GM19397 (cell line): ENCODE measurements around the gene IGF1R.

ENCODE experiments used
- ATAC-seq: cut with Tn5 transposase; IDR thresholded peaks from one replicate; pipeline ENCODE4 v1.9.1; 2021; ENCODE audit warnings: mild to moderate bottlenecking, moderate library complexity; ENCODE audit not compliant: unreplicated experiment

Gene IGF1R

GRCh38 chr15:98817745-98818144 lies 169.4 kb downstream of the IGF1R start:
- ATAC-seq, result no peak

DNA sequence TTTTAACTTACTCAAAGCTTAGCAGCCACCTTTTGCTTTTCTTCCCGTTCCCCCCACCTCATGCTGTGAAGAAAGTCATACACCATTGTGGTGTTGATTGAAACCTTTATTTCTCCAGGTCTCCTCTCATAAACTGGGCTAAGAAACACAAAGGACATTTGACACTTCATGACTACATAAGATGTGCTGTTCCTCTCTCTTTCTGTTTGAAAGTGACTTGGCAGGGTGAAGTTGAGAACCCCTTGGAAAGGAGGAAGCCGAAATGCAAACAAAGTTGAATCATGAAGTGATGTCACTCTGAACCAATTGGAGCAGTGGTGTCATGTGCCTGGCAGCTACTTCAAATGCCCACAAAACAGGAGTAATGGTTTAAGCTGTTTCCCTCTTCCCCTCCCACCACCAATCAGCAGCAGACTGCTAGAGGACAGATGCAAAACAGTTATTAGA lies 174.7 kb downstream of the IGF1R start:
- no peak for ATAC-seq

DNA sequence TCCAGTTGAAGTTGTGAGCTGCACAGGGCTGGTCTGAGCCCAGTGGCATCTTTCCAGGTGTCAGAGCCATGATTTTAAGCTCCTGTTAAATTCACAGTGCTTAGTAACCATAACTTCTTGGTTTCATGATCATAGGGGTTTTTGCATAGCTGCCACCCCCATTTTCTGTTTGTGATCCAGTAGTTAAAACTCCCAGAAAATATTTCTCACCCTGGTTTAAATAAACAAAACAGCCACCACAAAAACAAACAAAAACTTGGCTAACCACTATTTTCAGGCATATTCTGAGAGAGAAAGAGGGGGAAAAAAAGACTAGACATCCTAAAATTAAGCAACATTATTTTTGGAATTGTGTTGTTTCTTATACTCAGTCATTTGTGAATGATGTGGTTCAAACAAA lies 175.3 kb downstream of the IGF1R start:
- ATAC-seq, result no peak

DNA sequence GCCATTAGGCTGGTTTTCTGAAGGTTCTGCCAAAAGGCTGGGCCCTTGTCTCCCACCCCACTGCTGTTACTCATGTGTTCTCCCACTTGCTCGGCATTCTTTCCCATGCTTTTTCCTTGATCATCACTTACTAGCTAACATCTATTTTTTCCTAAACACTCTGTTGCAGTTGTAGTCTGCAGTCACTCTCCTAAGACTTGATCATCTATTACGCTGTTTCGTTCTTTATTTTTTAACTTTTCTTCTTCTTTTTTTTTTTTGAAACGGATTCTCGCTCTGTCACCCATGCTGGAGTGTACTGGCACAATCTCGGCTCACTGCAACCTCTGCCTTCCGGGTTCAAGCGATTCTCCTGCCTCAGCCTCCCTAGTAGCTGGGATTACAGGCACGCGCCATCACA lies 176.3 kb downstream of the IGF1R start:
- no peak for ATAC-seq

DNA sequence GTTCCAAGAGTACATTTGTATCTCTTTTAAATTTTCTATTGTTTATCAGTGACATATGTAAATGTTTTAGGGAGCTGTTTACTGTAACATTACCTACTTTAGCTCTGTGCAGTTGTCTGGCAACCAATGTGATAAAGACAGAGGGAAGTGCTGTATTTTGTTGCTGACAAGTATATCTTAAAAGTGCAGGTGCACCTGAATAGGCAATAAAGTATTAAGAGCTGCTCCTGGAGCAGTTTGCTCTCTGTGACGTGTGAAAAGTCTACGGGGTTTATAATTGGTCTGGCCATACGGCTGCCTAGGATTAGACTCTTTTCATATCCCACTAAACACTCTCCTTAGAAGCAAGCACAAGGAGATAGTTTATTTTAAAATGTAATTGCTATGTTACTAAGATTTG lies 178.3 kb downstream of the IGF1R start:
- ATAC-seq, result no peak

DNA sequence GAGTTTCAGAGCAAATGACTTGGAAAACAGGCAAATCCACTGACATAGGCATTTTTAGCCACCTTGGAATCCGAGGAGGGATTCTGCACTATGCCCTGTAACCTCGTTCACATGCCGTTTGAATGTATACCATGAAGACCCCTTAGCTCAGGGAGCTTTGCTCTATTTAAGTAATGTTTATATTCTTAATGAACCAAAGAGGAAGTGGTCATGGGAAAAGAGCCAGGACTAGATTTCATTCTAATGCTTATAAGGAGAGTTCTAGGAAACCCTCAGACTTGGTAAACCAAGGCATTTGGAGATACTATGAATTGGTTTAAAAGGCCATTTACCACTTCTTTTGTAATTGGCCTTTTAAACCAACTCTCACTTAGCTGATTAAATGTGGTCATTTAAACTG lies 178.9 kb downstream of the IGF1R start:
- ATAC-seq, result no peak

GRCh38 chr15:98830034-98830634 lies 181.8 kb downstream of the IGF1R start:
- no peak for ATAC-seq

- no peak for ATAC-seq
Observed at GRCh38 chr15:98834976-98835375, 186.6 kb downstream of the IGF1R start.

- ATAC-seq, result no peak
Observed at GRCh38 chr15:98835876-98836275, 187.5 kb downstream of the IGF1R start.

DNA sequence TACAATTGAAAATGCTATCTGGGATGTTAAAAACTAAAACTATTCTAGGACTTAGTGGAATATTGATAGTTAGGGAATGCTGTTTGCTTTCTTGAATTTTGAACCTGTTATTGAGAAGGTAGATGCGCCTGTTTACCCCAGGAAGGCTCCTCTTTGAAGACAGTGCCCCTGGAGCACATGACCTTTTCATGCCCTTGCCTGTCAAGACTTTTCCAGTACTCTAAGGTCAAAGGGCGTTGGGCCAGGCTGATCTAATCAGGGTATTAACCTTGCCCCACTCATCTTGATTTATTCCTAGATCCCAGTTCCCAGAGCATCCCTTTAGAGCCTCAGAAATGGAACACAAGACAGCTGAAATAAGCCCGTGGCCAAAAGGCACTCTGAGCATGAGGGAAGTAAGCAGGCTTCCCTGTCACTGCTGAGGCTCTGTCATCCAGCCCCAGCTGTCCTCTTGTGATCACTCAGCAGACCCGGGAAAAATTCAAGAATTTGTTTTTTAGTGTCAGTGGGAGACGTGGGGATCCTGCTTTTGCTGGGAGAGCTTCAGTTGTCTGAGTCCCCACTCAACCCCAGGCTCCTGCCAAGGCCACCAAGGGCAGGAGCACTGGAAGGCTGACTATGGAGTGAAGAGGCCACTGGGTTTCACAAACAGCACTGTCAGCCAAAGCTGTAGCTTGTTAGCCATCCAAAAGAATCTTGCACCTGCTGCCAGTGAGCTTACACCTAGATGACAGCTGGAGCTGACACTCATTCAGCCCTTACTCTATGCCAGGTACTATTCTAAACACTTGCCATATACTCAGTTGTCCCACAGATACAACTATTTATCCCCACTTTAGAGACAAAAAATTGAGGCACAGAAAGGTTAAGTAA lies 190.3 kb downstream of the IGF1R start:
- no peak for ATAC-seq

DNA sequence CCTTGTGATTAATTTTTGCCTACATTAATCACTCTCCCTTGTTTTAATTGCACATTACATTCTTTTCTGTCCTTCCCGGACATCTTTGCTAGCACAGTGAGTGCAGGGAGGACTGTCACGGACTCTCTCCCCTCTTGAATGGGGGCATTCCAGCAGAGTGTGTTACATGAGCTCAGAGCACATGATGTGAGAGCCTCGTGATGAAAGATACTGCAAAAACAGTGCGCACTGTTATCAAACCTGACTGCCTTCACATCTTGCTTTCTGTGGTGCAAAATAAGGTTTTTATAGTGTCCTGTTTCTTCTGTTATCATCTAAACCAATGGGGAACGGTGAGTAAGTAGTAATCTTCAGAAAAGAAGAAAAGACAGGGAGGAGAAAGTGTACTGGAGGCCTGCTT lies 191.7 kb downstream of the IGF1R start:
- ATAC-seq, result no peak

DNA sequence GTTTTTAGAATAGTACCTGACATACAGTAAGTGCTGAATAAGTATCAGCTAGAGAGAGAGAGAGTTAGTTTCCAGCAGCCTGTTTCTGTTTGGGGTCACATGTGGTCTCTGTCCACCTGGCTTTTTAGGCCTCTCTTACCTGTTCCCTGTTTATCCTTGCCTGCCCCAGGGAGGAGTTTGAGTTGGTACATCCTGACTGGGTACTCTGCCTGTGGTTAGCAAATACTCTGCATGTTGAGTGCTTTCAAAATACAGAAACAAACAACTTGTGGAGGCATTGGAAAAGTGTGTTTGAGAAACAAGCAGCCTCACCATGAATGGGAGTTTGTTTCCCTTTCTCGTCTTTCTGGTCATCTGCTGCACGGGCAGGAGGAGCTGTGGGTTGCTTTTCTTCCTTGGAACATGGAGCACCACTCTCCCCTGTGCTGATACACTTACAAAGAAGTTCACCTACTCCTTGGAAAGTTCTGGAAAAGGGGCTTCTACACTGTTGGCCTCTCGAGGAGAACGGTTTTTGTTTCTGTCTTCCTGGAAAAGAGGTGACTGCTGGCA lies 193.2 kb downstream of the IGF1R start:
- ATAC-seq, result no peak

DNA sequence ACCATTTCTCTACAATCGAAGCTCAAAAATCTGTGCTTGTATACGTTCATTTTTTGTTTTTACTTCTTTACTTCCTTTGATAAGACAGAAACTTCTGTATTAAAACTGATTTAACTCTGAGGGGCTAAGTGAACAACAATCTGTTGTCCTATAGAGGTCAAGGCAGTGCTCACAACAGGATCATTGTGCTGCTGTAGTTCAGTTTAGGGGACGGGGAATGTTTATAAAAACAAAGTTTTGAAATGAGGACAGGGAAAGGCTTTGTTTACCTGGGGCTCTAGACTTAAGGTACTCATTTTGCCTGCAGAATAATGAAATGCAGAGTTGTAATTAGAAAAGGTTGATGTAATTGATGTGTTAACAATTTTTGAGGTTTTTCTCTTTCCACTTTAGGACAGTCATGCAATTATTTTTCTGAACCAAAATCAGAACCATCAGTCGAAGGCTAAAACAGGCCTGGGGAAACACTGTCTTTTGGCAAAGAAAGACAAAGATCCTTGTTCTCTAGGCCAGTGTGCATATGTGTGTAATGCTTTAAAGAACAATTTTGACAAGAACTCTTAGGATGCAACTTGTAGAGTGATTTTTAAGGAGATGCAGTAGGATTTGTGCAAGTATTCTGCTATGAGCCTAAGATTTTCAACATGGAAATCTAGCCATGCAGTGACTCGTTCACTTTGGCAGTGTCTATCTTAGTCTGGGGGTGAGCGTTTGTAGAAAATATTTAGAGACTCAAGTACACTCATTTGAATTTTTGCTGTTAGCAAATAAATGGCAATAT lies 194.0 kb downstream of the IGF1R start:
- no peak for ATAC-seq

DNA sequence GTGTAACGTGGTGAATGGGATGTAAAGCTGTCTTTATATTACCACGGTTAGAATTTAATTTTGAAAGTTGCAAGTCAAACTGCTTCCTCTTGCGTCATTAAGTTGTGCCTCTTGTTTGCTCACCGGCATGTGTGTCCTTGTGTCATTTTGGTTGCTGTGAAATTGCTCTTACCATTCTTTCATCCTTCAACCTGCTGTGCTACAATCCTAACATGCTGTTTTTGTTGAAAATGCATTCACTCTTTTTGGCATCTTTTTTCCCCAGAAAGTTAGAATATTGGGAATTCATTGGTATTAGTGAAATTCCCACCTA lies 194.6 kb downstream of the IGF1R start:
- no peak for ATAC-seq

GRCh38 chr15:98843844-98844243 lies 195.5 kb downstream of the IGF1R start:
- no peak for ATAC-seq

- ATAC-seq, result no peak
Observed at GRCh38 chr15:98844261-98844660, 195.9 kb downstream of the IGF1R start.

- no peak for ATAC-seq
Observed at GRCh38 chr15:98845138-98845884, 197.0 kb downstream of the IGF1R start.

- ATAC-seq, result peak; percentile 31
Observed at GRCh38 chr15:98850961-98851572, 202.7 kb downstream of the IGF1R start.

GRCh38 chr15:98853161-98853560 lies 204.8 kb downstream of the IGF1R start:
- peak; percentile 33 for ATAC-seq

DNA sequence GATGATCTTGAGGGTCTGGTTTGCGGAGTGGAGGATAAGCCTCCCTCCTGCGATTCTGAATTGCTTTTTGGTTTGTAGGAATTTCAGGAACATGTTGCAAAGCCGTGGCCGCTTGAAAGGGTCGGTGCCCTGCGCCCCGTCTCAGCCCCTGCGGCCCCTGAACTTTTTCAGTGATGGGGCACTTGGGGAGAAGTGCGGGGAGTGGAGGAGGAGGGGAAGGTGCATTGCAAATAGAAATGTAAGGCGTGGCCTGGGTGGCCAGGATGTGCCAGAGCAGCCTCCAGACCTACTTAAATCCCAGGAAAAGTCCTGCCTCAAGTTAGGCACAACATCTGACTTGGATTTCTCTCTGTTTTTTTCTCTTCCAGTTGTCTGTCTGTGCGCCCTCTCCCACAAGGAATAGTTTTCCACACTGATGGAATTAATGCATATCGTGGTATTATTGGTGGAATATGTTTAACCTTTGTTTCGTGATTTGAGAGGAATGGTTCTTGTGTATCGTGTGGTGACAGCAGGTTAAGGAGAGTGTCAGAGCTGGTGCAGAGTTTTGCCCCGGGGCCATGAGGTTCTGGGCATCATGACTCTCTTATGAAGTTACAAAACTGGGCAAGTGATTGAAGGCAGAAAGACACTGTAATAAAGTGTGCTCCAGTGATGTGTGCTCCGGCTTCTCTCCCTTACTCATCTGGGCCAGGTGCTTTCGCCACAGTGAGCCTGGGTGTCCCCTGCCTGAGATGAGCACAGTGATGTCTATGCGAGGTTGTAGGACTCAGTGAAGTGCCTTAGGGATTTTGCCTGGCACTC lies 205.5 kb downstream of the IGF1R start:
- no peak for ATAC-seq
